HCT116 (cell line): ENCODE results near the gene CENPP. TPM values are rescaled to one million over a fixed set of nuclear protein-coding genes. Genes with fewer than 3 reads are reported as not detected.

Experiments used
- ATAC-seq: fragments of 200-7000 bp; cut with Tn5 transposase; 2 replicates; pipeline ENCODE4 v1.9.1; 2020; ENCODE audit warnings: mild to moderate bottlenecking, moderate library complexity
- BruUV-seq: library from RNA; stranded (reverse); fragments of 400-500 nt; replicated peaks from 2 replicates; lab custom pipeline; 2021; lab: Mats Ljungman, UMichigan
- CTCF ChIA-PET: fragments of 300-600 bp; sonication (Branson Sonifier 250); formaldehyde crosslinking; loops from one replicate; lab custom pipeline; 2021; ENCODE audit warnings: antibody characterized with exemption; lab: Charles Lee
- POLR2A ChIA-PET: fragments of 300-600, 350-600 bp; sonication (Branson Sonifier 250); formaldehyde crosslinking; loops from one replicate; lab custom pipeline; 2021; ENCODE audit warnings: antibody characterized with exemption; lab: Charles Lee
- RAD21 ChIA-PET, 2 experiments: fragments of 300-600 bp; sonication (Branson Sonifier 250); formaldehyde crosslinking; loops; one replicate each; lab custom pipeline; 2023; ENCODE audit warnings: low total read pairs in 2 of 2; ENCODE audit not compliant: uncharacterized antibody in 2 of 2, unreplicated experiment in 2 of 2, low non-redundant PET in 1 of 2; lab: Charles Lee
- DNase-seq: peaks from one replicate; pipeline ENCODE4 v3.0.0-alpha.2; 2010; ENCODE audit warnings: low read depth, low spot score
- H2AFZ ChIP-seq: fragments of 200-600 bp; shearing (Covaris generic), sonication (generic); 2 replicates; pipeline ENCODE4 v1.6.1; 2017; ENCODE audit warnings: low read depth, mixed run types, mixed read lengths, antibody characterized with exemption, low read length; ENCODE audit not compliant: poor library complexity, severe bottlenecking
- H3K27ac ChIP-seq: 2 replicates; pipeline ENCODE4 v1.5.1; 2012; ENCODE audit warnings: low read depth, low read length
- H3K27me3 ChIP-seq: fragments of 200-600 bp; sonication (generic); 2 replicates; pipeline ENCODE4 v1.6.1; 2016; ENCODE audit warnings: mixed run types, low read length, mixed read lengths; ENCODE audit not compliant: insufficient read depth
- H3K36me3 ChIP-seq, 2 experiments: fragments of 200-500 bp in 1 of 2; fragments of 200-600 bp in 1 of 2; sonication (Bioruptor generic) in 1 of 2; sonication (generic) in 1 of 2; 2 replicates each; pipeline versions ENCODE4 v1.5.1 to v1.6.1; 2014 to 2016; ENCODE audit warnings: low read length in 2 of 2, inconsistent platforms in 1 of 2, mixed read lengths in 1 of 2, mixed run types in 1 of 2; ENCODE audit not compliant: insufficient read depth in 2 of 2, control insufficient read depth in 1 of 2
- H3K4me1 ChIP-seq, 2 experiments: fragments of 200-600 bp in 1 of 2; sonication (generic) in 1 of 2; 2 replicates each; pipeline versions ENCODE4 v1.5.1 to v1.6.1; 2012 to 2017; ENCODE audit warnings: low read length in 2 of 2, inconsistent platforms in 1 of 2, mild to moderate bottlenecking in 1 of 2, mixed read lengths in 1 of 2, mixed run types in 1 of 2, moderate library complexity in 1 of 2; ENCODE audit not compliant: insufficient read depth in 2 of 2, control insufficient read depth in 1 of 2
- H3K4me2 ChIP-seq: fragments of 200-600 bp; sonication (generic); 2 replicates; pipeline ENCODE4 v1.6.1; 2017; ENCODE audit warnings: mixed run types, low read length, mixed read lengths
- H3K4me3 ChIP-seq, 2 experiments: fragments of 200-600 bp in 1 of 2; sonication (generic) in 1 of 2; replicated peaks in 1 of 2; 2 replicates each; pipeline ENCODE4 v1.5.1; 2011 to 2016; ENCODE audit warnings: low read length in 2 of 2, control low read depth in 1 of 2, low read depth in 1 of 2, mild to moderate bottlenecking in 1 of 2, mixed read lengths in 1 of 2, mixed run types in 1 of 2
- H3K79me2 ChIP-seq: fragments of 200-600 bp; sonication (generic); 2 replicates; pipeline ENCODE4 v1.6.1; 2017; ENCODE audit warnings: mild to moderate bottlenecking, mixed run types, low read length, moderate library complexity, mixed read lengths; ENCODE audit not compliant: insufficient read depth
- H3K9ac ChIP-seq: fragments of 200-600 bp; sonication (generic); 2 replicates; pipeline ENCODE4 v1.6.1; 2016; ENCODE audit warnings: low read length, mixed read lengths
- H3K9me2 ChIP-seq: fragments of 200-600 bp; sonication (generic), shearing (Covaris generic); 2 replicates; pipeline ENCODE4 v1.6.1; 2017; ENCODE audit warnings: mixed run types, mild to moderate bottlenecking, moderate library complexity; ENCODE audit not compliant: insufficient read depth
- H3K9me3 ChIP-seq, 2 experiments: fragments of 200-500 bp in 1 of 2; fragments of 200-600 bp in 1 of 2; sonication (Bioruptor generic) in 1 of 2; sonication (generic) in 1 of 2; 2 replicates each; pipeline ENCODE4 v1.6.1; 2014 to 2017; ENCODE audit warnings: low read length in 2 of 2, mixed read lengths in 2 of 2, inconsistent platforms in 1 of 2, low read depth in 1 of 2, mild to moderate bottlenecking in 1 of 2, mixed run types in 1 of 2, moderate library complexity in 1 of 2; ENCODE audit not compliant: control insufficient read depth in 1 of 2, insufficient read depth in 1 of 2
- H4K20me1 ChIP-seq: fragments of 200-600 bp; sonication (generic), shearing (Covaris generic); 2 replicates; pipeline ENCODE4 v1.6.1; 2017; ENCODE audit warnings: mixed run types, mild to moderate bottlenecking, moderate library complexity; ENCODE audit not compliant: insufficient read depth
- CBX3 ChIP-seq: IDR thresholded peaks from 2 replicates; pipeline ENCODE4 v1.6.1; 2012; ENCODE audit warnings: low read depth
- CEBPB ChIP-seq: IDR thresholded peaks from 2 replicates; pipeline ENCODE4 v1.6.1; 2012; ENCODE audit warnings: low read depth
- EGR1 ChIP-seq: IDR thresholded peaks from 2 replicates; pipeline ENCODE4 v1.6.1; 2012; ENCODE audit warnings: low read depth
- ELF1 ChIP-seq: IDR thresholded peaks from 2 replicates; pipeline ENCODE4 v1.6.1; 2012; ENCODE audit warnings: low read depth, borderline replicate concordance
- EZH2 ChIP-seq: fragments of 200-600 bp; sonication (generic); IDR thresholded peaks from 2 replicates; pipeline ENCODE4 v1.6.1; 2017; ENCODE audit warnings: antibody characterized with exemption, mixed run types
- EZH2phosphoT487 ChIP-seq: fragments of 200-600 bp; IDR thresholded peaks from 2 replicates; pipeline ENCODE4 v1.6.1; 2018; ENCODE audit warnings: antibody characterized with exemption, borderline replicate concordance
- FOSL1 ChIP-seq: IDR thresholded peaks from 2 replicates; pipeline ENCODE4 v1.6.1; 2012; ENCODE audit warnings: low read depth
- POLR2AphosphoS5 ChIP-seq: IDR thresholded peaks from 2 replicates; pipeline ENCODE4 v1.6.1; 2011; ENCODE audit warnings: mild to moderate bottlenecking, low read depth, low read length, moderate library complexity
- YY1 ChIP-seq: IDR thresholded peaks from 2 replicates; pipeline ENCODE4 v1.6.1; 2011; ENCODE audit warnings: low read length, low read depth, moderate library complexity, mild to moderate bottlenecking; ENCODE audit not compliant: insufficient replicate concordance; ENCODE audit errors: extremely low read depth
- ZFX ChIP-seq: fragments of 450-650 bp; IDR thresholded peaks from 2 replicates; pipeline ENCODE4 v1.6.1; 2017
- ZNF274 ChIP-seq: fragments of 200-500 bp; sonication (Bioruptor generic); IDR thresholded peaks from 2 replicates; pipeline ENCODE4 v1.6.1; 2014; ENCODE audit warnings: mild to moderate bottlenecking, low read depth, low read length, inconsistent platforms
- intact Hi-C: fragments of 100-400 bp; cut with micrococcal nuclease; formaldehyde crosslinking; loops from 2 replicates; pipeline ENCODE4 v1.10.0; 2022
- total RNA-seq: library from RNA; stranded (reverse); gene quantifications from one replicate; pipeline ENCODE4 v1.2.1, GENCODE V29; 2021; ENCODE audit not compliant: unreplicated experiment
- TF ChIP-seq, protein P1 (sequence below): IDR thresholded peaks from 2 replicates; pipeline ENCODE4 v1.6.1; 2012; ENCODE audit warnings: low read depth
- TF ChIP-seq, protein P2 (sequence below): IDR thresholded peaks from 2 replicates; pipeline ENCODE4 v1.6.1; 2012
- TF ChIP-seq, protein P3 (sequence below): IDR thresholded peaks from 2 replicates; pipeline ENCODE4 v1.6.1; 2012

Gene CENPP
- total RNA-seq, 1 experiment from 2014 or later, result 7.0 TPM

DNA sequence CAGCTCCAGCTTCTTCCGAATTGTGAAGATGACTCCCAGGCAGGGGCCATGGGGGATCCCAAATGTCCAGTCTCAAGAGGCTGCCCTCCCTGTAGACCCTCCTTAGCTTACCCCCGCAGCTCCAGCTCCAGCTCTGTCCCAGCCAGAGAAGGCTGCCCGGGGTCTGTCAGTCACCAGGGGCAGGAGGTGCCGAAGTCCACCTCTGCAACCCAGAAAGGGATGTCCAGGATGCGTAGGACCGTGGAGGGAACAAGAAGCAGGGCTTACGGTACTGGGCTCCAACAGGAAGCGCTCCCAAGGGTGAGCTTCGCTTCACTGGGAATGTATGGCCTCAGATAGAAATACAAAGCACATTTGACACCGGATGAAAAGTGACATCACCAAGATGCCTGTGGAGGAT is 338.2 kb downstream of the CENPP start:
- Histone ChIP-seq H4K20me1 (no peaks in the 10 kb centered on the region), H3K27ac (no peak overlapping the region), H3K4me2 (no peak overlapping the region), H3K9me2 (no peaks in the 10 kb centered on the region), H2AFZ (no peak overlapping the region), H3K4me3 (no peak overlapping the region), H3K36me3 (peaks cover 3 to 10% of the 10 kb centered on the region in 2 experiments; a peak in 1 of 4 replicates), H3K9me3 (no peaks in the 10 kb centered on the region), H3K9ac (no peak overlapping the region), H3K79me2 (peaks cover 99% of the 10 kb centered on the region), H3K4me1 (peaks cover 7% of the 10 kb centered on the region in 2 experiments; a peak in 3 of 4 replicates), H3K27me3 (no peaks in the 10 kb centered on the region)
- ChIA-PET POLR2A (no interaction called here), CTCF (no interaction called here), RAD21 (no interaction called here)
- BruUV-seq, result no TSS peak
- no peak for DNase-seq
- intact Hi-C loops, result no loop called here
- no peak for TF ChIP-seq ZNF274
- no peak for TF ChIP-seq CEBPB
- TF ChIP-seq FOSL1, result no peak
- TF ChIP-seq YY1, result no peak
- TF ChIP-seq ZFX, result no peak
- TF ChIP-seq, protein P1, sequence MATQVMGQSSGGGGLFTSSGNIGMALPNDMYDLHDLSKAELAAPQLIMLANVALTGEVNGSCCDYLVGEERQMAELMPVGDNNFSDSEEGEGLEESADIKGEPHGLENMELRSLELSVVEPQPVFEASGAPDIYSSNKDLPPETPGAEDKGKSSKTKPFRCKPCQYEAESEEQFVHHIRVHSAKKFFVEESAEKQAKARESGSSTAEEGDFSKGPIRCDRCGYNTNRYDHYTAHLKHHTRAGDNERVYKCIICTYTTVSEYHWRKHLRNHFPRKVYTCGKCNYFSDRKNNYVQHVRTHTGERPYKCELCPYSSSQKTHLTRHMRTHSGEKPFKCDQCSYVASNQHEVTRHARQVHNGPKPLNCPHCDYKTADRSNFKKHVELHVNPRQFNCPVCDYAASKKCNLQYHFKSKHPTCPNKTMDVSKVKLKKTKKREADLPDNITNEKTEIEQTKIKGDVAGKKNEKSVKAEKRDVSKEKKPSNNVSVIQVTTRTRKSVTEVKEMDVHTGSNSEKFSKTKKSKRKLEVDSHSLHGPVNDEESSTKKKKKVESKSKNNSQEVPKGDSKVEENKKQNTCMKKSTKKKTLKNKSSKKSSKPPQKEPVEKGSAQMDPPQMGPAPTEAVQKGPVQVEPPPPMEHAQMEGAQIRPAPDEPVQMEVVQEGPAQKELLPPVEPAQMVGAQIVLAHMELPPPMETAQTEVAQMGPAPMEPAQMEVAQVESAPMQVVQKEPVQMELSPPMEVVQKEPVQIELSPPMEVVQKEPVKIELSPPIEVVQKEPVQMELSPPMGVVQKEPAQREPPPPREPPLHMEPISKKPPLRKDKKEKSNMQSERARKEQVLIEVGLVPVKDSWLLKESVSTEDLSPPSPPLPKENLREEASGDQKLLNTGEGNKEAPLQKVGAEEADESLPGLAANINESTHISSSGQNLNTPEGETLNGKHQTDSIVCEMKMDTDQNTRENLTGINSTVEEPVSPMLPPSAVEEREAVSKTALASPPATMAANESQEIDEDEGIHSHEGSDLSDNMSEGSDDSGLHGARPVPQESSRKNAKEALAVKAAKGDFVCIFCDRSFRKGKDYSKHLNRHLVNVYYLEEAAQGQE, result no peak
- TF ChIP-seq ELF1, result no peak
- TF ChIP-seq EZH2phosphoT487, result no peak
- no peak for TF ChIP-seq CBX3
- no peak for TF ChIP-seq EZH2
- no peak for TF ChIP-seq EGR1
- TF ChIP-seq POLR2AphosphoS5, result no peak
- TF ChIP-seq, protein P2, sequence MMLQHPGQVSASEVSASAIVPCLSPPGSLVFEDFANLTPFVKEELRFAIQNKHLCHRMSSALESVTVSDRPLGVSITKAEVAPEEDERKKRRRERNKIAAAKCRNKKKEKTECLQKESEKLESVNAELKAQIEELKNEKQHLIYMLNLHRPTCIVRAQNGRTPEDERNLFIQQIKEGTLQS, result no peak
- TF ChIP-seq, protein P3, sequence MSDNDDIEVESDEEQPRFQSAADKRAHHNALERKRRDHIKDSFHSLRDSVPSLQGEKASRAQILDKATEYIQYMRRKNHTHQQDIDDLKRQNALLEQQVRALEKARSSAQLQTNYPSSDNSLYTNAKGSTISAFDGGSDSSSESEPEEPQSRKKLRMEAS, result no peak
- ATAC-seq, result no peak
